GM12878 (cell line): ENCODE data around the gene EEF2K. TPM values are rescaled to one million over a fixed set of nuclear protein-coding genes. Genes with fewer than 3 reads are reported as not detected.

Experiments
- ATAC-seq: fragments of 200-7000 bp; cut with Tn5 transposase; 3 replicates; pipeline ENCODE4 v1.9.1; 2020; ENCODE audit warnings: mild to moderate bottlenecking, moderate library complexity
- BruUV-seq: library from RNA; stranded (reverse); fragments of 400-500 nt; replicated peaks from 2 replicates; lab custom pipeline; 2021; lab: Mats Ljungman, UMichigan
- CTCF ChIA-PET: fragments of 300-600 bp; sonication (Branson Sonifier 250); formaldehyde crosslinking; extraction: SDS; loops from one replicate; lab custom pipeline; 2021; ENCODE audit warnings: inconsistent platforms; lab: Yijun Ruan, JAX
- POLR2A ChIA-PET: fragments of 350-600 bp; formaldehyde crosslinking; extraction: SDS; loops from one replicate; lab custom pipeline; 2021; ENCODE audit warnings: inconsistent platforms; lab: Charles Lee
- RAD21 ChIA-PET: fragments of 300-600 bp; sonication (Branson Sonifier 250); formaldehyde crosslinking; loops from one replicate; lab custom pipeline; 2023; ENCODE audit warnings: antibody characterized with exemption; ENCODE audit not compliant: unreplicated experiment; lab: Charles Lee
- SMC1A ChIA-PET: fragments of 300-600 bp; sonication (Branson Sonifier 250); formaldehyde crosslinking; loops from one replicate; lab custom pipeline; 2023; ENCODE audit not compliant: unreplicated experiment, uncharacterized antibody; lab: Charles Lee
- DNase-seq: peaks from one replicate; pipeline ENCODE4 v3.0.0-alpha.2; 2011; ENCODE audit warnings: low read depth, low spot score
- FAIRE-seq: peaks from 3 replicates; lab custom pipeline; 2011; peaks lifted over from hg19 to GRCh38; lab: Jason Lieb, UNC
- H2AFZ ChIP-seq: 2 replicates; pipeline ENCODE4 v1.6.0; 2011; ENCODE audit warnings: low read depth, low read length, control low read depth; ENCODE audit not compliant: control insufficient read depth
- H3K27ac ChIP-seq: 2 replicates; pipeline ENCODE4 v1.5.1; 2011; ENCODE audit warnings: control low read depth; ENCODE audit not compliant: control insufficient read depth, insufficient read depth
- H3K27me3 ChIP-seq, 2 experiments: replicated peaks in 1 of 2; 2 replicates each; pipeline versions ENCODE4 v1.6.0 to v1.6.1; 2011; ENCODE audit warnings: low read length in 1 of 2; ENCODE audit not compliant: control insufficient read depth in 2 of 2, insufficient read depth in 2 of 2
- H3K36me3 ChIP-seq, 2 experiments: 2 replicates each; pipeline ENCODE4 v1.5.1; 2011; ENCODE audit warnings: low read length in 1 of 2; ENCODE audit not compliant: control insufficient read depth in 2 of 2, insufficient read depth in 2 of 2
- H3K4me1 ChIP-seq: 2 replicates; pipeline ENCODE4 v1.6.1; 2011; ENCODE audit warnings: mild to moderate bottlenecking, low read length, moderate library complexity, mixed read lengths; ENCODE audit not compliant: control insufficient read depth, insufficient read depth
- H3K4me2 ChIP-seq: 2 replicates; pipeline ENCODE4 v1.6.0; 2011; ENCODE audit warnings: control low read depth; ENCODE audit not compliant: control insufficient read depth, insufficient read depth
- H3K4me3 ChIP-seq: fragments of 200-600 bp; sonication (generic); 2 replicates; pipeline ENCODE4 v1.5.1; 2016
- H3K79me2 ChIP-seq: 2 replicates; pipeline ENCODE4 v1.6.0; 2011; ENCODE audit warnings: low read length; ENCODE audit not compliant: control insufficient read depth, insufficient read depth
- H3K9ac ChIP-seq: 2 replicates; pipeline ENCODE4 v1.8.0; 2011; ENCODE audit warnings: low read length, control low read depth, mixed read lengths; ENCODE audit not compliant: control insufficient read depth, insufficient read depth
- H3K9me3 ChIP-seq: replicated peaks from 3 replicates; pipeline ENCODE4 v1.5.1; 2011; ENCODE audit warnings: mild to moderate bottlenecking, low read length; ENCODE audit not compliant: control insufficient read depth, insufficient read depth
- H4K20me1 ChIP-seq: 2 replicates; pipeline ENCODE4 v1.6.0; 2011; ENCODE audit not compliant: control insufficient read depth, insufficient read depth
- ATF2 ChIP-seq: IDR thresholded peaks from 2 replicates; pipeline ENCODE4 v1.6.1; 2012; ENCODE audit warnings: low read length, inconsistent platforms
- CUX1 ChIP-seq: IDR thresholded peaks from 2 replicates; pipeline ENCODE4 v1.6.1; 2012; ENCODE audit warnings: improper control_type of control experiment, low read depth, low read length; ENCODE audit not compliant: insufficient replicate concordance
- MXI1 ChIP-seq: fragments of 150-350 bp; IDR thresholded peaks from 2 replicates; pipeline ENCODE4 v1.6.1; 2011; ENCODE audit warnings: low read depth, mild to moderate bottlenecking, inconsistent platforms, low read length, improper control_type of control experiment
- MYC ChIP-seq: IDR thresholded peaks from 2 replicates; pipeline ENCODE4 v1.6.1; 2011; ENCODE audit warnings: mild to moderate bottlenecking, low read length, moderate library complexity, inconsistent platforms; ENCODE audit not compliant: insufficient read depth, insufficient replicate concordance, insufficient read length, severe bottlenecking
- NKRF ChIP-seq: fragments of 450-650 bp; conservative IDR thresholded peaks from 2 replicates; pipeline ENCODE4 v1.6.1; 2017; ENCODE audit warnings: mild to moderate bottlenecking, moderate library complexity
- PBX3 ChIP-seq: IDR thresholded peaks from 2 replicates; pipeline ENCODE4 v1.6.1; 2011; ENCODE audit warnings: mild to moderate bottlenecking, low read depth, low read length, moderate library complexity; ENCODE audit not compliant: insufficient replicate concordance
- SKIL ChIP-seq: fragments of 450-650 bp; IDR thresholded peaks from 2 replicates; pipeline ENCODE4 v1.6.1; 2017; ENCODE audit warnings: mild to moderate bottlenecking, low read depth, inconsistent platforms; ENCODE audit not compliant: poor library complexity, severe bottlenecking
- USF1 ChIP-seq: IDR thresholded peaks from 2 replicates; pipeline ENCODE4 v1.6.1; 2011; ENCODE audit warnings: borderline replicate concordance, low read depth, mild to moderate bottlenecking, moderate library complexity, mixed read lengths, low read length; ENCODE audit not compliant: insufficient read depth; ENCODE audit errors: extremely low read length
- ZNF24 ChIP-seq: fragments of 450-650 bp; IDR thresholded peaks from 2 replicates; pipeline ENCODE4 v1.6.1; 2017; ENCODE audit warnings: antibody characterized with exemption, mild to moderate bottlenecking
- WGBS: methylation state at CpG from one replicate; pipeline ENCODE4 v1.1.6; 2016; ENCODE audit warnings: low lambda C conversion rate; ENCODE audit not compliant: insufficient replicate concordance, insufficient coverage; ENCODE audit errors: missing lambda C conversion rate; 5-methylcytosine and 5-hydroxymethylcytosine counted together
- in situ Hi-C: fragments of 300-500 bp; cut with MboI; formaldehyde crosslinking; loops from 9 replicates; pipeline ENCODE4 v1.14.3; 2018; ENCODE audit warnings: mixed read lengths
- intact Hi-C: fragments of 100-400 bp; cut with micrococcal nuclease; formaldehyde crosslinking; loops from one replicate; pipeline ENCODE4 v1.14.2; 2022; ENCODE audit not compliant: unreplicated experiment
- polyA plus RNA-seq, 11 experiments: library from polyadenylated mRNA; depleted of rRNA in 4 of 11; unstranded in 6 of 11; stranded (reverse) in 5 of 11; fragments of >200 nt; fragmentation: Nextera tagmentation in 4 of 11; fragmentation: Illumina TruSeq in 1 of 11; extraction: Ambion mirVana in 4 of 11; extraction: Trizol in 1 of 11; gene quantifications; 1 replicate in 1 of 11; 2 replicates in 10 of 11; pipeline versions ENCODE4 v1.2.1 to v1.2.3, GENCODE V29; 2011 to 2016; ENCODE audit warnings: inconsistent platforms in 2 of 11, missing spikeins in 2 of 11, low read depth in 1 of 11
- total RNA-seq, 4 experiments: library from RNA; depleted of rRNA in 3 of 4; stranded (reverse); fragments of >200 nt in 3 of 4; fragmentation: Illumina TruSeq in 1 of 4; extraction: Trizol in 1 of 4; gene quantifications; 2 replicates each; pipeline versions ENCODE4 v1.2.1 to v1.2.3, GENCODE V29; 2013 to 2021

Gene EEF2K
- total and polyA plus RNA-seq, 10 of the 15 experiments (the other 5 are each of a cell fraction or from before 2014, with no cell fraction given) = 2.0 to 29.6 (median 12.2) TPM

GRCh38 chr16:22225060-22225459 is 19.0 kb downstream of the EEF2K start:
- ATAC-seq (no peak), DNase-seq (no peak), FAIRE-seq (no peak)
- in situ Hi-C loops (no loop called here), intact Hi-C loops (no loop called here)
- RAD21 ChIA-PET = interaction anchor here (1.1 kb wide), 1 partner anchor 29 kb away, joined by 3 read pairs; no protein-coding TSS in a partner anchor
- H2AFZ ChIP-seq = no peak overlapping the region
- CTCF ChIA-PET = no interaction called here
- H3K9ac ChIP-seq = no peak overlapping the region
- WGBS = 72% methylated on average over 7 of the region's 7 CpGs
- peaks cover 3% of the 10 kb centered on the region for H3K79me2 ChIP-seq
- BruUV-seq = no TSS peak
- SMC1A ChIA-PET = no interaction called here
- H3K4me3 ChIP-seq = no peak overlapping the region
- H3K4me2 ChIP-seq = no peak overlapping the region
- no peaks in the 10 kb centered on the region for H3K9me3 ChIP-seq
- H3K27me3 ChIP-seq = no peaks in the 10 kb centered on the region
- no peaks in the 10 kb centered on the region for H3K4me1 ChIP-seq
- POLR2A ChIA-PET = interaction anchor here (0.7 to 1.3 kb wide), 2 partner anchors 18 to 579 kb away, joined by 3 read pairs; no protein-coding TSS in a partner anchor
- no peaks in the 10 kb centered on the region for H4K20me1 ChIP-seq
- H3K27ac ChIP-seq = no peak overlapping the region
- peaks cover 3 to 7% of the 10 kb centered on the region in 2 experiments; a peak in 3 of 4 replicates for H3K36me3 ChIP-seq
- no peak for TF ChIP-seq MYC
- TF ChIP-seq CUX1 = no peak
- TF ChIP-seq PBX3 = no peak
- no peak for TF ChIP-seq MXI1
- no peak for TF ChIP-seq SKIL
- TF ChIP-seq NKRF = no peak
- no peak for TF ChIP-seq USF1
- no peak for TF ChIP-seq ATF2
- TF ChIP-seq ZNF24 = no peak
